Neuronal stem cell (in vitro differentiated cells): ENCODE results near the gene JPH2.

Experiments used
- DNase-seq: peaks from one replicate; pipeline ENCODE4 v3.0.0-alpha.2; 2013; ENCODE audit warnings: low spot score
- H2AFZ ChIP-seq: one replicate; pipeline ENCODE4 v1.6.1; 2013; ENCODE audit warnings: mild to moderate bottlenecking, low read length, inconsistent platforms
- H2AK5ac ChIP-seq: 2 replicates; pipeline ENCODE4 v1.6.1; 2013; ENCODE audit warnings: low read depth, mild to moderate bottlenecking, inconsistent platforms, low read length, moderate library complexity, mixed read lengths
- H2BK120ac ChIP-seq: 2 replicates; pipeline ENCODE4 v1.6.1; 2013; ENCODE audit warnings: low read depth, mild to moderate bottlenecking, inconsistent platforms, low read length, moderate library complexity, mixed read lengths
- H2BK12ac ChIP-seq: one replicate; pipeline ENCODE4 v1.6.1; 2013; ENCODE audit warnings: low read length, inconsistent platforms
- H2BK15ac ChIP-seq: 2 replicates; pipeline ENCODE4 v1.6.1; 2013; ENCODE audit warnings: mild to moderate bottlenecking, low read length, inconsistent platforms, mixed read lengths
- H2BK5ac ChIP-seq: one replicate; pipeline ENCODE4 v1.6.1; 2013; ENCODE audit warnings: inconsistent platforms, mild to moderate bottlenecking, low read length, moderate library complexity
- H3K14ac ChIP-seq: one replicate; pipeline ENCODE4 v1.6.1; 2013; ENCODE audit warnings: low read length, inconsistent platforms
- H3K18ac ChIP-seq: 2 replicates; pipeline ENCODE4 v1.6.1; 2013; ENCODE audit warnings: low read length, inconsistent platforms
- H3K23ac ChIP-seq: 2 replicates; pipeline ENCODE4 v1.6.1; 2013; ENCODE audit warnings: low read depth, mild to moderate bottlenecking, mixed read lengths, low read length, inconsistent platforms; ENCODE audit not compliant: poor library complexity
- H3K27ac ChIP-seq: replicated peaks from 3 replicates; pipeline ENCODE4 v1.5.1; 2013; ENCODE audit warnings: low read length, inconsistent platforms
- H3K27me3 ChIP-seq, 3 experiments: 2 replicates each; pipeline ENCODE4 v1.6.1; 2013; ENCODE audit warnings: low read length in 3 of 3, mild to moderate bottlenecking in 2 of 3, inconsistent platforms in 1 of 3, low read depth in 1 of 3, mixed read lengths in 1 of 3, moderate library complexity in 1 of 3; ENCODE audit not compliant: control insufficient read depth in 3 of 3, insufficient read depth in 3 of 3
- H3K36me3 ChIP-seq, 2 donors: replicated peaks in 1 of 2; 2 replicates each; pipeline ENCODE4 v1.6.1; 2013; ENCODE audit warnings: low read length in 2 of 2; ENCODE audit not compliant: control insufficient read depth in 2 of 2, insufficient read depth in 2 of 2
- H3K4ac ChIP-seq: 2 replicates; pipeline ENCODE4 v1.6.1; 2013; ENCODE audit warnings: inconsistent platforms, mild to moderate bottlenecking, low read length, moderate library complexity
- H3K4me1 ChIP-seq, 2 donors: 1 replicate in 1 of 2; 2 replicates in 1 of 2; pipeline ENCODE4 v1.6.1; 2013; ENCODE audit warnings: low read length in 2 of 2, low read depth in 1 of 2; ENCODE audit not compliant: control insufficient read depth in 2 of 2, insufficient read depth in 1 of 2
- H3K4me2 ChIP-seq: one replicate; pipeline ENCODE4 v1.6.1; 2013; ENCODE audit warnings: mild to moderate bottlenecking, low read length, inconsistent platforms; ENCODE audit not compliant: insufficient read depth, poor library complexity, severe bottlenecking
- H3K4me3 ChIP-seq, 2 donors: 2 replicates each; pipeline ENCODE4 v1.5.1; 2013; ENCODE audit warnings: low read length in 2 of 2, mild to moderate bottlenecking in 2 of 2, inconsistent platforms in 1 of 2, moderate library complexity in 1 of 2
- H3K79me1 ChIP-seq: one replicate; pipeline ENCODE4 v1.6.1; 2013; ENCODE audit warnings: low read depth, mild to moderate bottlenecking, inconsistent platforms, low read length, moderate library complexity
- H3K9ac ChIP-seq: one replicate; pipeline ENCODE4 v1.6.1; 2013; ENCODE audit warnings: mild to moderate bottlenecking, low read depth, low read length, inconsistent platforms; ENCODE audit not compliant: poor library complexity
- H3K9me3 ChIP-seq, 2 donors: replicated peaks in 1 of 2; 2 replicates each; pipeline versions ENCODE3 to v1.6.1; 2013; ENCODE audit warnings: low read length in 2 of 2, mild to moderate bottlenecking in 2 of 2, inconsistent platforms in 1 of 2, low read depth in 1 of 2, mixed read lengths in 1 of 2, moderate library complexity in 1 of 2; ENCODE audit not compliant: control insufficient read depth in 2 of 2, insufficient read depth in 1 of 2
- H4K8ac ChIP-seq: one replicate; pipeline ENCODE4 v1.6.1; 2013; ENCODE audit warnings: low read depth, mild to moderate bottlenecking, inconsistent platforms, low read length, moderate library complexity
- H4K91ac ChIP-seq: one replicate; pipeline ENCODE4 v1.6.1; 2013; ENCODE audit warnings: low read length, low read depth, mild to moderate bottlenecking, inconsistent platforms; ENCODE audit not compliant: poor library complexity
- WGBS, 2 donors: extraction: QIAGEN DNeasy Blood & Tissue Kit; methylation state at CpG; one replicate each; pipeline ENCODE4 v1.1.7; 2013; ENCODE audit warnings: missing lambda C conversion rate in 2 of 2, mixed read lengths in 1 of 2; ENCODE audit not compliant: insufficient read length in 2 of 2, insufficient replicate concordance in 1 of 2; ENCODE audit errors: extremely low coverage in 2 of 2; 5-methylcytosine and 5-hydroxymethylcytosine counted together

The JPH2 gene

GRCh38 chr20:44065401-44066340, 121.3 kb downstream of the JPH2 start:
- Histone ChIP-seq H3K4me2 (peak overlapping the region; percentile 2), H4K91ac (no peak overlapping the region), H3K4ac (no peak overlapping the region), H2BK12ac (no peak overlapping the region), H3K27me3 (no peaks in the 10 kb centered on the region), H3K9ac (peak overlapping the region; percentile 70), H3K27ac (no peak overlapping the region), H3K14ac (no peak overlapping the region), H3K36me3 (no peaks in the 10 kb centered on the region), H3K18ac (peak overlapping the region; percentile 48), H3K4me3 (no peak overlapping the region), H2BK15ac (no peak overlapping the region), H3K4me1 (no peaks in the 10 kb centered on the region), H2AFZ (no peak overlapping the region), H2BK5ac (no peak overlapping the region), H3K9me3 (no peaks in the 10 kb centered on the region), H3K23ac (peak overlapping the region; percentile 65), H2BK120ac (no peak overlapping the region), H4K8ac (no peak overlapping the region), H3K79me1 (peaks cover 2% of the 10 kb centered on the region), H2AK5ac (no peak overlapping the region)
- no peak for DNase-seq
- no CpG with 5 or more reads among the region's 20 CpGs for WGBS, 2 donors

- Histone ChIP-seq H3K9ac (no peak overlapping the region), H3K23ac (no peak overlapping the region), H3K14ac (no peak overlapping the region), H3K18ac (no peak overlapping the region), H2AK5ac (no peak overlapping the region), H2BK5ac (no peak overlapping the region), H3K4ac (no peak overlapping the region), H2BK120ac (no peak overlapping the region), H3K4me2 (no peak overlapping the region), H3K4me1 (no peaks in the 10 kb centered on the region), H3K36me3 (no peaks in the 10 kb centered on the region), H2AFZ (no peak overlapping the region), H3K4me3 (no peak overlapping the region), H2BK12ac (no peak overlapping the region), H4K91ac (no peak overlapping the region), H4K8ac (no peak overlapping the region), H3K27me3 (no peaks in the 10 kb centered on the region), H3K27ac (no peak overlapping the region), H3K79me1 (peaks cover 2% of the 10 kb centered on the region), H3K9me3 (no peaks in the 10 kb centered on the region), H2BK15ac (no peak overlapping the region)
- no CpG with 5 or more reads among the region's 17 CpGs for WGBS, 2 donors
- DNase-seq, result no peak
These were observed 122.2 kb downstream of the JPH2 start for GRCh38 chr20:44064501-44065400.
